GM21360 (cell line): ENCODE data around the gene TBX10.
"Not testable (repeated sequence)": the region's sequence is repeated elsewhere in the genome, so short reads cannot be mapped to it uniquely, and the experiment has no call there.

ENCODE experiments used
- ATAC-seq: cut with Tn5 transposase; IDR thresholded peaks from one replicate; pipeline ENCODE4 v1.9.1; 2021; ENCODE audit warnings: mild to moderate bottlenecking, moderate library complexity; ENCODE audit not compliant: unreplicated experiment

Gene TBX10

GRCh38 chr11:67646535-67647336 lies 7.2 kb upstream of the TBX10 start:
- ATAC-seq, result no peak

- no peak for ATAC-seq
These were observed 6.2 kb upstream of the TBX10 start for GRCh38 chr11:67645521-67646461.

- ATAC-seq, result no peak
These were observed 5.2 kb upstream of the TBX10 start for GRCh38 chr11:67644472-67645418.

GRCh38 chr11:67644042-67644441 lies 4.5 kb upstream of the TBX10 start:
- ATAC-seq, result no peak

- no peak for ATAC-seq
These were observed 2.9 kb upstream of the TBX10 start for GRCh38 chr11:67642173-67643120.

GRCh38 chr11:67641338-67642172 lies 2.0 kb upstream of the TBX10 start:
- ATAC-seq, result no peak

- ATAC-seq, result no peak
These were observed 1.3 kb upstream of the TBX10 start for GRCh38 chr11:67640758-67641337.

- ATAC-seq, result no peak
These were observed 626 bp upstream of the TBX10 start for GRCh38 chr11:67640021-67640757.

GRCh38 chr11:67638535-67639437 lies 777 bp downstream of the TBX10 start:
- ATAC-seq, result no peak

- ATAC-seq, result not testable (repeated sequence)
These were observed 2.1 kb downstream of the TBX10 start for GRCh38 chr11:67637441-67637840.

- ATAC-seq, result no peak
These were observed 2.6 kb downstream of the TBX10 start for GRCh38 chr11:67636962-67637361.

- no peak for ATAC-seq
These were observed 4.4 kb downstream of the TBX10 start for GRCh38 chr11:67635231-67635521.

GRCh38 chr11:67634366-67635230 lies 5.0 kb downstream of the TBX10 start:
- no peak for ATAC-seq

GRCh38 chr11:67633758-67634365 lies 5.7 kb downstream of the TBX10 start:
- no peak for ATAC-seq

- no peak for ATAC-seq
These were observed 6.4 kb downstream of the TBX10 start for GRCh38 chr11:67632982-67633755.
